Keratinocyte (primary cell): Measurements from ENCODE around the gene APOBEC3C. TPM values are rescaled to one million over a fixed set of nuclear protein-coding genes. Genes with fewer than 3 reads are reported as not detected.
"Not testable (repeated sequence)": the region's sequence is repeated elsewhere in the genome, so short reads cannot be mapped to it uniquely, and the experiment has no call there.

Source experiments
- DNase-seq: peaks from one replicate; pipeline ENCODE4 v3.0.0-alpha.2; 2011; ENCODE audit warnings: low read depth, missing footprints, low spot score
- FAIRE-seq: peaks from 2 replicates; lab custom pipeline; 2011; peaks lifted over from hg19 to GRCh38; lab: Jason Lieb, UNC
- H2AFZ ChIP-seq: 2 replicates; pipeline ENCODE4 v1.6.0; 2012; ENCODE audit warnings: low read length, control low read depth, inconsistent platforms; ENCODE audit not compliant: control insufficient read depth
- H3K27ac ChIP-seq: 2 replicates; pipeline ENCODE4 v1.5.1; 2011; ENCODE audit warnings: low read length; ENCODE audit not compliant: control insufficient read depth, insufficient read depth
- H3K27me3 ChIP-seq: 3 replicates; pipeline ENCODE4 v1.6.0; 2011; ENCODE audit warnings: low read length; ENCODE audit not compliant: control insufficient read depth, insufficient read depth; ENCODE audit errors: extremely low read depth
- H3K36me3 ChIP-seq, 2 experiments: 2 replicates in 1 of 2; 3 replicates in 1 of 2; pipeline ENCODE4 v1.5.1; 2011; ENCODE audit warnings: low read length in 2 of 2, mild to moderate bottlenecking in 1 of 2; ENCODE audit not compliant: control insufficient read depth in 2 of 2, insufficient read depth in 2 of 2; ENCODE audit errors: extremely low read depth in 1 of 2
- H3K4me1 ChIP-seq: 3 replicates; pipeline ENCODE4 v1.5.1; 2011; ENCODE audit warnings: low read length; ENCODE audit not compliant: control insufficient read depth, insufficient read depth; ENCODE audit errors: extremely low read depth
- H3K4me2 ChIP-seq: 3 replicates; pipeline ENCODE4 v1.6.0; 2011; ENCODE audit warnings: low read depth, low read length; ENCODE audit not compliant: control insufficient read depth, insufficient read depth; ENCODE audit errors: extremely low read depth
- H3K4me3 ChIP-seq, 3 experiments: fragments of 200-600 bp in 1 of 3; sonication (generic) in 1 of 3; 2 replicates in 2 of 3; 3 replicates in 1 of 3; pipeline ENCODE4 v1.5.1; 2011 to 2016; ENCODE audit warnings: low read length in 3 of 3, mild to moderate bottlenecking in 3 of 3, control low read depth in 2 of 3, inconsistent platforms in 1 of 3, low read depth in 1 of 3, mixed read lengths in 1 of 3, mixed run types in 1 of 3, moderate library complexity in 1 of 3; ENCODE audit not compliant: control insufficient read depth in 2 of 3, insufficient read depth in 2 of 3; ENCODE audit errors: extremely low read depth in 1 of 3
- H3K79me2 ChIP-seq: 2 replicates; pipeline ENCODE4 v1.6.0; 2012; ENCODE audit warnings: low read length; ENCODE audit not compliant: control insufficient read depth, insufficient read depth
- H3K9ac ChIP-seq: 3 replicates; pipeline ENCODE4 v1.6.0; 2011; ENCODE audit warnings: low read length; ENCODE audit not compliant: control insufficient read depth, insufficient read depth; ENCODE audit errors: extremely low read depth
- H3K9me1 ChIP-seq: 3 replicates; pipeline ENCODE4 v1.6.0; 2011; ENCODE audit warnings: low read length; ENCODE audit not compliant: control insufficient read depth, insufficient read depth; ENCODE audit errors: extremely low read depth
- H3K9me3 ChIP-seq: 2 replicates; pipeline ENCODE4 v1.5.1; 2012; ENCODE audit warnings: low read depth, low read length; ENCODE audit not compliant: control insufficient read depth
- H4K20me1 ChIP-seq: 3 replicates; pipeline ENCODE4 v1.6.0; 2011; ENCODE audit warnings: low read length; ENCODE audit not compliant: control insufficient read depth, insufficient read depth; ENCODE audit errors: extremely low read depth
- CTCF ChIP-seq, 3 experiments: IDR thresholded peaks in 1 of 3; conservative IDR thresholded peaks in 1 of 3; optimal IDR thresholded peaks in 1 of 3; 2 replicates in 2 of 3; 3 replicates in 1 of 3; pipeline versions ENCODE3 to v1.5.1; 2011; ENCODE audit warnings: low read length in 3 of 3, mild to moderate bottlenecking in 3 of 3, moderate library complexity in 2 of 3, control low read depth in 1 of 3, inconsistent platforms in 1 of 3; ENCODE audit not compliant: insufficient read depth in 2 of 3; ENCODE audit errors: extremely low read depth in 1 of 3
- EZH2 ChIP-seq: IDR thresholded peaks from one replicate; pipeline ENCODE4 v1.6.1; 2012; ENCODE audit warnings: inconsistent platforms, mild to moderate bottlenecking, low read length, moderate library complexity
- dilution Hi-C: fragments of 300-500 bp; cut with MboI; formaldehyde crosslinking; loops from one replicate; pipeline ENCODE4 v1.7.0; 2020; ENCODE audit warnings: low sequenced_read_pairs; ENCODE audit not compliant: extremely low pct_ligation_motif_present
- polyA plus RNA-seq, 5 experiments: library from polyadenylated mRNA; depleted of rRNA in 3 of 5; stranded (reverse) in 3 of 5; stranded (forward) in 1 of 5; unstranded in 1 of 5; fragments of >200 nt; gene quantifications; 1 replicate in 1 of 5; 2 replicates in 3 of 5; 3 replicates in 1 of 5; pipeline versions ENCODE4 v1.2.1 to v1.2.3, GENCODE V29; 2011 to 2012; ENCODE audit warnings: missing spikeins in 2 of 5, low read depth in 1 of 5, low replicate concordance in 1 of 5

Gene APOBEC3C
- polyA plus RNA-seq, 1 donor (not counting 4 experiments of a cell fraction or from before 2014, with no cell fraction given) = 34.7 TPM

GRCh38 chr22:38989466-38989865 lies 24.6 kb upstream of the APOBEC3C start:
- H3K36me3 ChIP-seq = no peaks in the 10 kb centered on the region
- no peaks in the 10 kb centered on the region for H3K9me1 ChIP-seq
- H3K27ac ChIP-seq = no peak overlapping the region
- DNase-seq (no peak), FAIRE-seq (no peak)
- no peaks in the 10 kb centered on the region for H3K27me3 ChIP-seq
- no peaks in the 10 kb centered on the region for H3K9me3 ChIP-seq
- no peaks in the 10 kb centered on the region for H3K79me2 ChIP-seq
- TF ChIP-seq CTCF (optimal IDR thresholded peaks at IDR 0.05 in 1 of 3, IDR thresholded peaks at IDR 0.05 in 1 of 3, conservative IDR thresholded peaks at IDR 0.05 in 1 of 3; ENCODE audit: extremely low read depth in 1 of 3, insufficient read depth in 2 of 3, low read length in 3 of 3) (no peak), EZH2 (no peak)
- no peak overlapping the region for H3K9ac ChIP-seq
- dilution Hi-C loops = no loop called here
- no peak overlapping the region for H3K4me2 ChIP-seq
- peaks cover 7% of the 10 kb centered on the region for H3K4me1 ChIP-seq
- no peak overlapping the region for H2AFZ ChIP-seq
- no peaks in the 10 kb centered on the region for H4K20me1 ChIP-seq
- H3K4me3 ChIP-seq = no peak overlapping the region

GRCh38 chr22:38992871-38993371 lies 21.1 kb upstream of the APOBEC3C start:
- H3K9me3 ChIP-seq, H3K4me2 ChIP-seq, FAIRE-seq, H3K36me3 ChIP-seq, H4K20me1 ChIP-seq, H3K9me1 ChIP-seq, dilution Hi-C loops, H3K4me3 ChIP-seq, H3K9ac ChIP-seq, DNase-seq, H2AFZ ChIP-seq, H3K79me2 ChIP-seq, H3K4me1 ChIP-seq, H3K27ac ChIP-seq: not testable (repeated sequence)
- peaks cover 12% of the 10 kb centered on the region for H3K27me3 ChIP-seq

GRCh38 chr22:38996105-38996504 lies 18.0 kb upstream of the APOBEC3C start:
- Histone ChIP-seq H3K4me1 (no peaks in the 10 kb centered on the region), H3K27me3 (peaks cover 17% of the 10 kb centered on the region), H3K9me3 (peaks cover 6% of the 10 kb centered on the region), H3K79me2 (no peaks in the 10 kb centered on the region), H3K4me3 (no peak overlapping the region), H4K20me1 (no peaks in the 10 kb centered on the region), H3K4me2 (no peak overlapping the region), H3K9me1 (no peaks in the 10 kb centered on the region), H3K36me3 (no peaks in the 10 kb centered on the region), H3K27ac (no peak overlapping the region), H3K9ac (no peak overlapping the region), H2AFZ (no peak overlapping the region)
- no peak for TF ChIP-seq EZH2
- TF ChIP-seq CTCF (optimal IDR thresholded peaks at IDR 0.05 in 1 of 3, IDR thresholded peaks at IDR 0.05 in 1 of 3, conservative IDR thresholded peaks at IDR 0.05 in 1 of 3; ENCODE audit: extremely low read depth in 1 of 3, insufficient read depth in 2 of 3, low read length in 3 of 3) = no peak
- DNase-seq (no peak), FAIRE-seq (no peak)
- dilution Hi-C loops = no loop called here
